Right lobe of liver (tissue), 4 donors: ENCODE data around the gene UBLCP1.

Source experiments
- POLR2A ChIP-seq: fragments of 450-650 bp; IDR thresholded peaks from one replicate; pipeline ENCODE4 v1.6.1; 2017; ENCODE audit warnings: antibody characterized with exemption, mild to moderate bottlenecking
- TF ChIP-seq, protein P1 (sequence below), 4 donors: fragments of 200-600 bp in 3 of 4; fragments of 450-650 bp in 1 of 4; IDR thresholded peaks; one replicate each; pipeline versions ENCODE4 v1.5.1 to v1.8.0; 2016 to 2022; ENCODE audit warnings: antibody characterized with exemption in 4 of 4, mild to moderate bottlenecking in 2 of 4
- donor health status: DM: no; HTN: no; CAD: no.
- donor health status: DM: no; HTN: no; CAD: no.
- donor health status: DM: no; HTN: yes; CAD: no.

DNA sequence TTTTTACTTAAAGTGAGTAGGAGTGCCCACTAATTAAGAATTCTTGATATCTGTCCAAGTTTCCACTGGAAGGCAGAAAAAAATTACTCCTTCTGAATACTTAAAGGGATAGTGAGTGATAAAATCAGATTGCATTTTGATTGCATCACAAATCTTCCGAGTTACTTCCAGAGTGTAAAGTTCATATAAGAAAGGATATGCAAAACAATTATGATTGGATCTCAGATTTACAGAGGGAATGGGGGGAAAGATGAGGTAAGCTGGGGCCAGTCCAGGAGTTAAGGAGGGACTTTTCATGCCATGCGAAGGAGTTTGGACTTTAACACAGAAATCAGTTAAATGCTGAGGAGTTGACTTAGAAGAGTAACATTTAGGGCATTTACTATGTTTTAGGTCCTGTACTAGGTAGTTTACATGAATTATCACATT is 44.5 kb upstream of the UBLCP1 start:
- TF ChIP-seq, protein P1, sequence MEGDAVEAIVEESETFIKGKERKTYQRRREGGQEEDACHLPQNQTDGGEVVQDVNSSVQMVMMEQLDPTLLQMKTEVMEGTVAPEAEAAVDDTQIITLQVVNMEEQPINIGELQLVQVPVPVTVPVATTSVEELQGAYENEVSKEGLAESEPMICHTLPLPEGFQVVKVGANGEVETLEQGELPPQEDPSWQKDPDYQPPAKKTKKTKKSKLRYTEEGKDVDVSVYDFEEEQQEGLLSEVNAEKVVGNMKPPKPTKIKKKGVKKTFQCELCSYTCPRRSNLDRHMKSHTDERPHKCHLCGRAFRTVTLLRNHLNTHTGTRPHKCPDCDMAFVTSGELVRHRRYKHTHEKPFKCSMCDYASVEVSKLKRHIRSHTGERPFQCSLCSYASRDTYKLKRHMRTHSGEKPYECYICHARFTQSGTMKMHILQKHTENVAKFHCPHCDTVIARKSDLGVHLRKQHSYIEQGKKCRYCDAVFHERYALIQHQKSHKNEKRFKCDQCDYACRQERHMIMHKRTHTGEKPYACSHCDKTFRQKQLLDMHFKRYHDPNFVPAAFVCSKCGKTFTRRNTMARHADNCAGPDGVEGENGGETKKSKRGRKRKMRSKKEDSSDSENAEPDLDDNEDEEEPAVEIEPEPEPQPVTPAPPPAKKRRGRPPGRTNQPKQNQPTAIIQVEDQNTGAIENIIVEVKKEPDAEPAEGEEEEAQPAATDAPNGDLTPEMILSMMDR (IDR thresholded peaks at IDR 0.05), result no peak
- TF ChIP-seq POLR2A, result no peak
